Measurements from ENCODE around the gene ARHGAP26.

DNA sequence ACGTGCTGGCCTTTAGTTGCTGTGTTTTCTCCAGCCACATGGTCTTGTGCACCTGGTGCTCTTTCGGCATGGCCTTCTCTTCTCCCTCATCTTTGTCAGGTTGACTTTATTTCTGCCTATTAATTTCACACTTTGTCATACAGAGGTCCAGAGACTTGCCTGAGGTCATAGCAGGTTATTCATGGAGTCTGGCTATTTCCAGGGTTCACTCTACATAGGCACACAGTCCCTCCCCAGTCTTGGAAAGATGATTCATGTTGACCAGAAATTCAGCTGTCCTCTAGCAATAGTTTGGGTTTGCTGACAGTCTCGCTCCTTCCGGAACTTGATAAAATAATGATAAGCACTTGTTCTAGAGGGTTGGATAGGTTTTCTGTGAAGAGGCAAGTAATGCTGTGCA, 81.6 kb downstream of the ARHGAP26 start:
- TF ChIP-seq POLR2A (IDR thresholded peaks at IDR 0.05) = no peak
- no peak for TF ChIP-seq POLR2AphosphoS5 (IDR thresholded peaks at IDR 0.05)
